ENCODE measurements around the gene TFG. TPM values are rescaled to one million over a fixed set of nuclear protein-coding genes. Genes with fewer than 3 reads are reported as not detected.

The TFG gene
- total RNA-seq, 4 donors from 2014 or later = 36.6 to 133 (median 61.7) TPM

GRCh38 chr3:100709842-100710260 lies 557 bp downstream of the TFG start:
- Histone ChIP-seq H3K27ac (peak overlapping the region; percentile 95 to 98), H3K36me3 (no peaks in the 10 kb centered on the region), H3K27me3 (no peaks in the 10 kb centered on the region), H3K4me1 (peaks cover 0 to 8% of the 10 kb centered on the region in 2 donors), H3K9me3 (no peaks in the 10 kb centered on the region), H3K4me3 (peak overlapping the region; percentile 83 to 87)
- intact Hi-C loops (cut with DNase I; ENCODE audit: low total_unique reads) = no loop called here
- TF ChIP-seq CTCF (IDR thresholded peaks at IDR 0.05) (no peak), POLR2A (IDR thresholded peaks at IDR 0.05) (no peak)
- peak; percentile 26 to 43 for DNase-seq

DNA sequence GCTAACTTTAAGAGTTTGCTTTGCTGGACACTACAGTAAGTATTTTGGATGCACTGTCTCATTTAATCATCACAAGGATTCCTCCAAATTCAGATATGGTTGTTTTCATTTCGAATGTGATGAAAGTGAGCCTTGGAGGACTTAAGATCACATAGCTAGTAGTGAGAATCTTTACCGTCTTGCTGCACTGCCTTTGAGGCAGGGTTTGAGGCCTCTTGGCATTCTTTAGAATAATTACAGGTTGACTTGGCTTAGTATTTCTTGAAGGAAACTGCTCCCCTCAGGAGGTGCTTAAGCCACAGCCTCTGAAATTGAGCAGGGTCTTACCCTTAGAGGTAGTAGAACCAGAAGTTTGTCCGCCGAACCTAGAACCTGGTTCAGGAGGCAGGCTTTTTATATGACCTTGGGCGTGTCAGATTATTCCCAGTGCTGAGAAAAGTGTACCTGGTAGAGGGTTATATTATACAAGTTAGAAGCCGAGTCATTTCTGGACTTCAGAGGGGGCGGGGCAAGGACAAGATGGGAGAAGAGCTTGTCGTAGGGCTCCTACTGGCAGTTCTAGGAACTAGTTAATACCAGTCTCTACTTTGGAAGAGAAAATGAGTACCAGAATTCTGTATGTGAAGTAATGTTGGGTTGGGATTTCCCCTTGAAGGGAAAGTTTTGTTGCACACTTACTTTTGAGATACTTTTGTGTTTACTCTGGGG lies 1.1 kb downstream of the TFG start:
- Histone ChIP-seq H3K4me3 (peak overlapping the region; percentile 83 to 87), H3K9me3 (no peaks in the 10 kb centered on the region), H3K36me3 (no peaks in the 10 kb centered on the region), H3K27me3 (no peaks in the 10 kb centered on the region), H3K27ac (peak overlapping the region; percentile 95 to 98), H3K4me1 (peaks cover 0 to 8% of the 10 kb centered on the region in 2 donors)
- intact Hi-C loops (cut with DNase I; ENCODE audit: low total_unique reads) = no loop called here
- TF ChIP-seq CTCF (IDR thresholded peaks at IDR 0.05) (no peak), POLR2A (IDR thresholded peaks at IDR 0.05) (no peak)
- no peak for DNase-seq

DNA sequence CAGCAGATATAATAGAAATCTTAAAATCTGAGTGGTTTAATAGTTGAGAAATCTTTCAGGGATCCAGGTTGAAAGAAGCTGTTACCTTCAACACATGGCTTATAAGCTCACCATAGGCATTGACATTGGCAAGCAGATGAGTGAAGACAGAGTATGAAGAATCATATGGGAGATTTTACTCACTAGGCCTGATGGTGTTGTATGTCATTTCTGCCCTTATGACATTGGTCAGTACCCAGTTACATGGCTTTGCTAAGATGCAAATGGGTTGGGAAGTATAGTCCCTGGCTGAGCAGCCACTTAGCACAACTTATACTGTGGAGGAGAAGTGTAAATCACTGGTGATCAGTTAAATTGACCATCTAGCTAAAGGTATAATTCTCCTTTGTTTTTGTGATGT lies 5.9 kb downstream of the TFG start:
- TF ChIP-seq POLR2A (IDR thresholded peaks at IDR 0.05) (no peak), CTCF (IDR thresholded peaks at IDR 0.05) (no peak)
- Histone ChIP-seq H3K4me3 (no peak overlapping the region), H3K9me3 (no peaks in the 10 kb centered on the region), H3K36me3 (no peaks in the 10 kb centered on the region), H3K27me3 (no peaks in the 10 kb centered on the region), H3K4me1 (peaks cover 6 to 8% of the 10 kb centered on the region in 2 donors), H3K27ac (no peak overlapping the region)
- intact Hi-C loops (cut with DNase I; ENCODE audit: low total_unique reads) = no loop called here
- DNase-seq = no peak

- H3K27me3 ChIP-seq = no peaks in the 10 kb centered on the region
- no peaks in the 10 kb centered on the region for H3K36me3 ChIP-seq
- H3K4me3 ChIP-seq = no peak overlapping the region
- no peaks in the 10 kb centered on the region for H3K9me3 ChIP-seq
- peaks cover 0 to 6% of the 10 kb centered on the region in 2 donors for H3K4me1 ChIP-seq
- intact Hi-C loops (cut with DNase I; ENCODE audit: low total_unique reads) = no loop called here
- H3K27ac ChIP-seq = no peak overlapping the region
- TF ChIP-seq POLR2A (IDR thresholded peaks at IDR 0.05) = no peak
- TF ChIP-seq CTCF (IDR thresholded peaks at IDR 0.05) = no peak
- DNase-seq = no peak
Observed at GRCh38 chr3:100717063-100717462, 7.8 kb downstream of the TFG start.

DNA sequence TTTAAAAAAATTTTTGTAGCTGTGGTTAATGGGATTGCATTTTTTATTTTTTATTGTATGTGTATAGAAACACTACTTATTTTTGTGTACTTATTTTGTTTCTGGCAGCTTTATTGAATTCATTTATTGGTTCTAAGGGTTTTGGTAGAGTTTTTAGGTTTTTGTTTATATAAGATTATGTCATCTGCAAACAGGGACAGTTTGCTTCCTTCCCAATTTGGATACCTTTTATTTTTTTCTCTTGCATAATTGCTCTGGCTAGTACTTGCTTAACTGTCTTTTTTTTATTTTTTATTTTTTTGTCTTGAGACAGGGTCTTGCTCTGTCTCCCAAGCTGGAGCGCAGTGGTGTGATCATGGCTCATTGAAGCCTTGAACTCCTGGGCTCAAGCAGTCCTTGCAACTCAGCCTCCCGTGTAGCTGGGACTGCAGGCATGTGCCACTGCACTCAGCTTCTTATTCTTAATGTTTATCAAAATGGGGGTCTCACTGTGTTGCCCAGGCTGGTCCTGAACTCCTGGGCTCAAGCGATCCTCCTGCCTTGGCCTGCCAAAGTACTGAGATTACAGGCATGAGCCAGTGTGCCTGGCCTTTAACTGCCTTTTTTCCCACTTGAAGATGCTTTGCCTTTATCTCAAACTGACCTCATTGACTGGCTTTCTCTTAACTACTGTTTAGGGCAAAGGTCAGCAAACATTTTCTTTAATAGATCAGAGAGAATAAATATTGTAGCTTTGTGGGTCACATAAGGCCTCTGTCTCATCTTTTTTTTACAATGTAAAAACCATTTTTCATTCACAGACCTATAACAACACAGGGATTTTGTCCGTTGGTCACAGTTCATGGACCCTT lies 8.6 kb downstream of the TFG start:
- Histone ChIP-seq H3K4me3 (no peak overlapping the region), H3K27me3 (no peaks in the 10 kb centered on the region), H3K9me3 (no peaks in the 10 kb centered on the region), H3K27ac (no peak overlapping the region), H3K36me3 (no peaks in the 10 kb centered on the region), H3K4me1 (peaks cover 0 to 6% of the 10 kb centered on the region in 2 donors)
- no peak for TF ChIP-seq CTCF (IDR thresholded peaks at IDR 0.05)
- TF ChIP-seq POLR2A (IDR thresholded peaks at IDR 0.05) = no peak
- intact Hi-C loops (cut with DNase I; ENCODE audit: low total_unique reads) = no loop called here
- no peak for DNase-seq

All from uterus (tissue), 4 donors.